ENCODE measurements around the gene PHF12. TPM values are rescaled to one million over a fixed set of nuclear protein-coding genes. Genes with fewer than 3 reads are reported as not detected.

PHF12 gene
- polyA plus RNA-seq, 2 of the 4 experiments (the other 2 are of a cell fraction), result 25.3 to 29.9 TPM

- TF ChIP-seq HMGXB4 (CRISPR knock-in tag; IDR thresholded peaks at IDR 0.05; ENCODE audit: borderline replicate concordance), result no peak
- no peak for TF ChIP-seq FOXS1 (CRISPR knock-in tag; IDR thresholded peaks at IDR 0.05)
- TF ChIP-seq POLR2AphosphoS2 (conservative IDR thresholded peaks at IDR 0.05; ENCODE audit: low read length), result no peak
- TF ChIP-seq E2F6 (IDR thresholded peaks at IDR 0.05; ENCODE audit: borderline replicate concordance, low read depth), result peak; percentile 78
- no peak for TF ChIP-seq POLR2A (IDR thresholded peaks at IDR 0.05; ENCODE audit: low read length)
- TF ChIP-seq PHF8 (IDR thresholded peaks at IDR 0.05; ENCODE audit: borderline replicate concordance, low read depth), result peak; percentile 1; the same call in 1 of the 2 replicates
- 0 out of 3 replicates have a peak, but pooled peaks have one; percentile 29 for TF ChIP-seq BCL3 (IDR thresholded peaks at IDR 0.05)
- no peak for TF ChIP-seq FOSL2 (IDR thresholded peaks at IDR 0.05)
- peak; percentile 82 for TF ChIP-seq FOSL2 (CRISPR knock-in tag; IDR thresholded peaks at IDR 0.05)
- no peak for TF ChIP-seq REST (IDR thresholded peaks at IDR 0.05)
- TF ChIP-seq RARB (CRISPR knock-in tag; IDR thresholded peaks at IDR 0.05), result no peak
- TF ChIP-seq MAX (IDR thresholded peaks at IDR 0.05), result peak; percentile 97
- no peak for TF ChIP-seq ELK1 (IDR thresholded peaks at IDR 0.05; ENCODE audit: low read depth, low read length)
- TF ChIP-seq ZSCAN20 (CRISPR knock-in tag; IDR thresholded peaks at IDR 0.05), result no peak
- no peak for TF ChIP-seq EHMT2 (IDR thresholded peaks at IDR 0.05; ENCODE audit: low read depth)
- TF ChIP-seq HOXB13 (CRISPR knock-in tag; IDR thresholded peaks at IDR 0.05; ENCODE audit: low read depth), result no peak
- peak; percentile 83 for TF ChIP-seq SMC3 (IDR thresholded peaks at IDR 0.05)
- no peak for TF ChIP-seq TFCP2L1 (CRISPR knock-in tag; IDR thresholded peaks at IDR 0.05)
- TF ChIP-seq SREBF2 (IDR thresholded peaks at IDR 0.05), result no peak; the same call in 1 of the 2 replicates
- no peak for TF ChIP-seq ATOH8 (CRISPR knock-in tag; IDR thresholded peaks at IDR 0.05; ENCODE audit: low read depth)
- peak; percentile 68 for TF ChIP-seq GATA3 (IDR thresholded peaks at IDR 0.05; ENCODE audit: borderline replicate concordance)
Observed at GRCh38 chr17:28902819-28903545, 48.3 kb downstream of the PHF12 start, which contains the start of gene DHRS13 (continued).

Data from A549 (cell line).